NCI-H187 (cell line): ENCODE measurements around the gene CXorf38.
"Not testable (repeated sequence)": the region's sequence is repeated elsewhere in the genome, so short reads cannot be mapped to it uniquely, and the experiment has no call there.

Experiments used
- DNase-seq, 2 experiments: peaks; one replicate each; lab custom pipeline; 2025; lab: John Stamatoyannopoulos, UW

The CXorf38 gene

DNA sequence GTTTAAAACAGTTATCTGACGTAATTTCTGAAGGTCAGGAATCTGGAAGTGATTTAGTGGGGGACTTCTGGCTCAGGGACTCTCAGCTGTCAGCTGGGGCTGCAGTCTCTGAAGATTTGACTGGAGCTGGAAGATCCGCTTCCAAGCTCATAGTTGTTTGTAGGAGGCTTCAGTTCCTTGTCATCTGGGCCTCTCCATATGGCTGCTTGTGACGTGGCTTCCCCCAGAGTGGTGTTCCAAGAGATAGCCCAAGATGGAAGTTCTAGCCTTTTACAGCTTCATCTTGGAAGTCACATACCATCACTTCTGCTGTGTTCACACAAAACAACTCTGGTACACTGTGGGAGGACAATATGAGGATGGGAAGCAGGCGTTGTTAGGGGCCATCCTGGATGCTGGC, 22.1 kb downstream of the CXorf38 start:
- no peak for DNase-seq

- DNase-seq, result no peak
Measured at GRCh38 chrX:40623665-40624064, 23.7 kb downstream of the CXorf38 start.

GRCh38 chrX:40623139-40623536, 24.2 kb downstream of the CXorf38 start, which contains the start of gene MPC1L:
MPC1L (plus strand) TSS chrX:40623428; CDS start chrX:40623566, 138 bp downstream.
- no peak for DNase-seq

GRCh38 chrX:40622479-40623138, 24.8 kb downstream of the CXorf38 start:
- DNase-seq, result no peak

DNA sequence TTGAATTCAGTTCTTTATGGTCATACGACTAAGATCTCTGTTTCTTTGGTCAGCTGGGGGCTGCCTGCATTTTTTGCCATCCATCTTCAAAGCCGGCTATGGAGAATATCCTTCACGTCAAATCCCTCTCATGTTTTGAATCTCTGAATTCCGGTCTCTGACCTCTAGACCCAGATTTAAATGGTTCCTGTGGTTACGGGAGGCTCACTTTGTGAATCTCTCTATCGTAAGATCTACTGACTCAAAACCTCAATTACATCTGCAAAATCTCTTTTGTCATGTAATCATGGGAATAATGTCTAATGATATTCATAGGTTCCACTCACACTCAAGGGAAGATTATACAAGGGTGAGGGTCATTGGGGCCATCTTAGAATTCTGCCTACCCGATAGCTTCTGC, 29.8 kb downstream of the CXorf38 start:
- DNase-seq, result no peak

GRCh38 chrX:40615976-40616375, 31.4 kb downstream of the CXorf38 start:
- DNase-seq, result no peak

GRCh38 chrX:40612511-40612910, 34.9 kb downstream of the CXorf38 start:
- DNase-seq, result no peak

DNA sequence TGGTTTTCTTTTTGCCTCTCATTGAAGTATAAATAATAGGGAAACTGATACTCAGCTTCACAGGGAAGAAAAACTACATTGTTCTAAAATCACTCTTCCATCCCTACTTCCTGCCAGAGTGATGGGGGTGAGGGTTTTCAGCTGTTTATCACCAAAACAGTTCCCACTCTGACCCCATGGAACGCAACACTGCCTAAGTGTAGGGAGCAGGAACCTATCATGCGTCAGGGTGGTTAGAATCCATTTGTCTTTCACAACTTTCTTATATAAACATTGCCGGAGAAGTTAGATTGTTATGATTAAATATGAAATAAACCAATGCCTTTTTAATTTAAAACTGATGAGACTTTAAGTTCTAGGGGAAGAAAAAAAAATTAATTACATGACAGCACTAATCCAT, 40.0 kb downstream of the CXorf38 start:
- DNase-seq, result no peak

GRCh38 chrX:40603446-40603845, 43.9 kb downstream of the CXorf38 start:
- no peak for DNase-seq

GRCh38 chrX:40589616-40590321, 57.6 kb downstream of the CXorf38 start:
- DNase-seq, result not testable (repeated sequence)

- not testable (repeated sequence) for DNase-seq
Measured at GRCh38 chrX:40587623-40588022, 59.7 kb downstream of the CXorf38 start.

DNA sequence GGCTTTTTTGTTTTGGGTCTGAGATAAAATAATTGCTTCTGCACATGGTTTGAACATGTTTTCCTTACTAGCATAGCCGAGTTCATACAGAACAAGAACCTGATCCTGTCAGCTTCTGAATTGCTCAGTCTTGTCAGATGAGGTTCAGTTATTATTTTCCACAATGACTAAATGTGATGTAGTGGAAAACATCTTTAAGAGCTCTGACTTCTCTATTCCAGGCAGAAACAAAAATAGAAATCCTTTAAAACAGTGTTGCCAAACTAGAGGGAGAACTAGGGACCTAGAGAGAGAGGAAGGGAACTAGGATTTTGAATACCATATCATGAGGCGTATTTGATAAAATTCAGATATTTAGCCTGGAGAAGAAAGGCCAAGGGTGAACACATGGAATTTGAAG, 64.5 kb downstream of the CXorf38 start:
- no peak for DNase-seq

- not testable (repeated sequence) for DNase-seq
Measured at GRCh38 chrX:40582178-40582577, 65.2 kb downstream of the CXorf38 start.

GRCh38 chrX:40581336-40581920, 65.9 kb downstream of the CXorf38 start:
- no peak for DNase-seq

DNA sequence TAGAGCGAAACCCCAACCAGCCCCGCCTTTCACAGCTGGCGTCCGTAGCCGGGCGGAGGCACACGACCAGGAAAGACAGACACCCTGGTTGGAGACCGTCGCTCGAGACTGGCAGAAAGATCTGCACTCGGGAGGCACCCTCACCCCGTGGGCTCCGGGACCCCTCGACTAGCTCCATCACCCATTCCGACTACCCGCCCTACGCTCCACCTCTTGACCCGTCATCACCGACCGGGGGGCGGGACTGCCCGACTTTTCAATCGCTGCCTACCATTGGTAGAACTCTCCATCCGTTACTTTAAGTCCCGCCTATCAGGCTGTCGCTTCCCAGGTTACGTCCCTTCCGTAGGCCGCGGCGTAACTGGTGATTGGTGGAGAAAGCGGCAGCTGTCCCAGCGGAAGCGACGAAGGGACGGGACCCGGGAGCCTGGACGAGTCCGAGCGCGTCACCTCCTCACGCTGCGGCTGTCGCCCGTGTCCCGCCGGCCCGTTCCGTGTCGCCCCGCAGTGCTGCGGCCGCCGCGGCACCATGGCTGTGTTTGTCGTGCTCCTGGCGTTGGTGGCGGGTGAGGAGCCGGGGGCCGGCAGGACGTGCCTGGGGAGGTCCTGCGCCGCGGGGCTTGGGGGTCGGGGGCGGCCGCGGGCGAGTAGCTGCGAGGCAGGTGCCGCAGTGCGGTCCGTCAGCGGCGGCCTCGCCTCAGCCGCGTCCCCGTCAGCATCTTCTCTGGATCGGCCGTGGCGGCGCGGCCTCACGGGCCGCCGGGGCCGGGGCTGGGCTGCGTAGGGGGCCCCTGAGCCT, 66.6 kb downstream of the CXorf38 start, which contains the start of gene ATP6AP2:
ATP6AP2 (plus strand) TSS at position 434 of the 799 bp plus-strand sequence; CDS start at position 530, 96 bp downstream.
- peak; percentile 62 to 77 for DNase-seq

GRCh38 chrX:40579900-40580536, 67.3 kb downstream of the CXorf38 start:
- no peak for DNase-seq

DNA sequence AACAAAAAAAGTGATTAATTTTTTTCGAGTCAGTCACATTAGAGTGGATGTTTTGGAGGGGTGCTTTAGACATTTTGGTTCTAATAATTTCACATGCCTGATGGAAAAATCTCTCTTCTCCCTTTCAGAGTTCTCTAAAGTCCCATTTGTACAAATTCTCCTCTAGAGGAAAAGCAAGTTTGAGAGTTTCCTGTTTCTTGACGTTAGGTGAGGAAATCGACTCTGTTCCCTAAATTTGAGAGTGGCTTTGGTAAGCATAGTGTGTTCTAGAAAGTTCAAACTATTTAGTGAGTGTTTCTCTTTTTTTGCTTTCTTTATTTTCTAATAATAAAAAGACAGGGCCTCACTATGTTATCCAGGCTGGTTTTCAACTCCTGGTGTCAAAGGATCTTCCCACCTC, 68.2 kb downstream of the CXorf38 start:
- no peak for DNase-seq

GRCh38 chrX:40578039-40578695, 69.2 kb downstream of the CXorf38 start:
- peak in 1 of 2 experiments; percentile 6 for DNase-seq
